ENCODE results near the gene KCNQ1OT1.

DNA sequence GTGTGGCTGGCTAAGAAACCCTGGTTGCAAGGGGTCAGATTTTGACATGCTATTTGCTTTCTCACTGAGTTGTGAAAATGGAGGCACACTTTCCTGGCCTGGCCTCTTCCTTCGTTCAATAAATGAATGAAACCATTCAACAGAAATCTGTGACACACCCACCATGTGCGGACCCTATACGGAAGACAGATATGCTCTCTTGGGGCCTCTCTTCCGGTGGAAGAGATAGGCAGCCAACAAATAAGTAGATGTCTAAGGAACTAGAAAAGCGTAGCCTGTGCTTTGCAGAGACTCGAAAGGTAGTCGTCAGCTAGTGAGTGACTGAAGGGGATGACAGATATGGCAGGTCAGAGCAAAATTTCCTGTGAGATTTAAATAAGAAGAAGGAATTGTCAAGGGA lies 5.3 kb downstream of the KCNQ1OT1 start:
- TF ChIP-seq, protein P1, sequence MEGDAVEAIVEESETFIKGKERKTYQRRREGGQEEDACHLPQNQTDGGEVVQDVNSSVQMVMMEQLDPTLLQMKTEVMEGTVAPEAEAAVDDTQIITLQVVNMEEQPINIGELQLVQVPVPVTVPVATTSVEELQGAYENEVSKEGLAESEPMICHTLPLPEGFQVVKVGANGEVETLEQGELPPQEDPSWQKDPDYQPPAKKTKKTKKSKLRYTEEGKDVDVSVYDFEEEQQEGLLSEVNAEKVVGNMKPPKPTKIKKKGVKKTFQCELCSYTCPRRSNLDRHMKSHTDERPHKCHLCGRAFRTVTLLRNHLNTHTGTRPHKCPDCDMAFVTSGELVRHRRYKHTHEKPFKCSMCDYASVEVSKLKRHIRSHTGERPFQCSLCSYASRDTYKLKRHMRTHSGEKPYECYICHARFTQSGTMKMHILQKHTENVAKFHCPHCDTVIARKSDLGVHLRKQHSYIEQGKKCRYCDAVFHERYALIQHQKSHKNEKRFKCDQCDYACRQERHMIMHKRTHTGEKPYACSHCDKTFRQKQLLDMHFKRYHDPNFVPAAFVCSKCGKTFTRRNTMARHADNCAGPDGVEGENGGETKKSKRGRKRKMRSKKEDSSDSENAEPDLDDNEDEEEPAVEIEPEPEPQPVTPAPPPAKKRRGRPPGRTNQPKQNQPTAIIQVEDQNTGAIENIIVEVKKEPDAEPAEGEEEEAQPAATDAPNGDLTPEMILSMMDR (IDR thresholded peaks at IDR 0.05 in 8 of 11, conservative IDR thresholded peaks at IDR 0.05 in 3 of 11): no peak
- TF ChIP-seq POLR2AphosphoS5 (IDR thresholded peaks at IDR 0.05): no peak
